Osteoblast (primary cell): ENCODE measurements around the gene OR6B3. TPM values are rescaled to one million over a fixed set of nuclear protein-coding genes. Genes with fewer than 3 reads are reported as not detected.

Experiments
- DNase-seq: peaks from one replicate; pipeline ENCODE4 v3.0.0; 2011; ENCODE audit warnings: low spot score, mixed read lengths; ENCODE audit not compliant: insufficient read length; ENCODE audit errors: missing footprints
- H2AFZ ChIP-seq: 2 replicates; pipeline ENCODE4 v1.6.0; 2011; ENCODE audit warnings: mild to moderate bottlenecking, low read length
- H3K27ac ChIP-seq: 2 replicates; pipeline ENCODE4 v1.5.1; 2011; ENCODE audit warnings: mild to moderate bottlenecking, low read depth, low read length, moderate library complexity
- H3K27me3 ChIP-seq: 2 replicates; pipeline ENCODE4 v1.6.0; 2012; ENCODE audit warnings: mild to moderate bottlenecking, control low read depth, inconsistent platforms, low read length, moderate library complexity; ENCODE audit not compliant: insufficient read depth
- H3K36me3 ChIP-seq: 2 replicates; pipeline ENCODE4 v1.5.1; 2011; ENCODE audit warnings: mild to moderate bottlenecking, low read length, control low read depth, moderate library complexity; ENCODE audit not compliant: insufficient read depth
- H3K4me1 ChIP-seq: 2 replicates; pipeline ENCODE4 v1.5.1; 2011; ENCODE audit warnings: mild to moderate bottlenecking, low read length, control low read depth, moderate library complexity; ENCODE audit not compliant: insufficient read depth
- H3K4me2 ChIP-seq: 2 replicates; pipeline ENCODE4 v1.6.0; 2011; ENCODE audit warnings: mild to moderate bottlenecking, low read length; ENCODE audit not compliant: insufficient read depth
- H3K4me3 ChIP-seq: fragments of 200-600 bp; sonication (generic); 3 replicates; pipeline ENCODE4 v1.5.1; 2012; ENCODE audit warnings: mild to moderate bottlenecking, low read length, inconsistent platforms; ENCODE audit not compliant: insufficient read depth
- H3K79me2 ChIP-seq: 2 replicates; pipeline ENCODE4 v1.6.0; 2012; ENCODE audit warnings: mild to moderate bottlenecking, low read length, control low read depth, inconsistent platforms; ENCODE audit not compliant: insufficient read depth
- H3K9me3 ChIP-seq: 2 replicates; pipeline ENCODE4 v1.5.1; 2011; ENCODE audit warnings: low read depth, low read length, control low read depth
- H4K20me1 ChIP-seq: 2 replicates; pipeline ENCODE4 v1.6.0; 2012; ENCODE audit warnings: mild to moderate bottlenecking, low read length, control low read depth; ENCODE audit not compliant: insufficient read depth
- total RNA-seq: library from RNA; depleted of rRNA; stranded (reverse); fragments of >200 nt; gene quantifications from 2 replicates; pipeline ENCODE4 v1.2.3, GENCODE V29; 2012
- TF ChIP-seq, protein P1 (sequence below): IDR thresholded peaks from 2 replicates; pipeline ENCODE4 v1.5.1; 2011; ENCODE audit warnings: mild to moderate bottlenecking, low read depth, low read length, moderate library complexity; ENCODE audit errors: extremely low read depth

The OR6B3 gene
- total RNA-seq, 1 donor = not detected

GRCh38 chr2:240002983-240003382 is 50.3 kb downstream of the OR6B3 start:
- Histone ChIP-seq H4K20me1 (peaks cover 3% of the 10 kb centered on the region), H3K36me3 (peaks cover 65% of the 10 kb centered on the region), H3K4me2 (no peak overlapping the region), H2AFZ (no peak overlapping the region), H3K79me2 (no peaks in the 10 kb centered on the region), H3K27me3 (no peaks in the 10 kb centered on the region), H3K4me3 (no peak overlapping the region), H3K4me1 (no peaks in the 10 kb centered on the region), H3K9me3 (no peaks in the 10 kb centered on the region), H3K27ac (no peak overlapping the region)
- no peak for DNase-seq
- TF ChIP-seq, protein P1, sequence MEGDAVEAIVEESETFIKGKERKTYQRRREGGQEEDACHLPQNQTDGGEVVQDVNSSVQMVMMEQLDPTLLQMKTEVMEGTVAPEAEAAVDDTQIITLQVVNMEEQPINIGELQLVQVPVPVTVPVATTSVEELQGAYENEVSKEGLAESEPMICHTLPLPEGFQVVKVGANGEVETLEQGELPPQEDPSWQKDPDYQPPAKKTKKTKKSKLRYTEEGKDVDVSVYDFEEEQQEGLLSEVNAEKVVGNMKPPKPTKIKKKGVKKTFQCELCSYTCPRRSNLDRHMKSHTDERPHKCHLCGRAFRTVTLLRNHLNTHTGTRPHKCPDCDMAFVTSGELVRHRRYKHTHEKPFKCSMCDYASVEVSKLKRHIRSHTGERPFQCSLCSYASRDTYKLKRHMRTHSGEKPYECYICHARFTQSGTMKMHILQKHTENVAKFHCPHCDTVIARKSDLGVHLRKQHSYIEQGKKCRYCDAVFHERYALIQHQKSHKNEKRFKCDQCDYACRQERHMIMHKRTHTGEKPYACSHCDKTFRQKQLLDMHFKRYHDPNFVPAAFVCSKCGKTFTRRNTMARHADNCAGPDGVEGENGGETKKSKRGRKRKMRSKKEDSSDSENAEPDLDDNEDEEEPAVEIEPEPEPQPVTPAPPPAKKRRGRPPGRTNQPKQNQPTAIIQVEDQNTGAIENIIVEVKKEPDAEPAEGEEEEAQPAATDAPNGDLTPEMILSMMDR = no peak

DNA sequence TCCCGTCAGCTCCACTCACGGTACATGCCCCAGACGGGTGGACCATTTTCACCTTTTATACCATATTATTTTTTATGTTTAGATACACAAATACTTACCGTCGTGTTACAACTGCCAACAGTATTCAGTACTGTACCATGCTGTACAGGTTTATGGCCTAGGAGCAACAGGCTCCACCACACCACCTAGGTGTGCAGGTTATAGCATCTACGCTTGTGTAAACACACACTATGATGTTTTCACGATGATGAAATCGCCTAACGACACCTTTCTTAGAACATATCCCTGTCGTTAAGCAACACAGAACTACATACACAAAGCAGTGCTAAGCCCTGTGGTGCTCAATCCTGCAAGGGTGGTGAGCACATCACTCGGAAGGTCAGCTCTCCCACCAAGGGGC is 52.6 kb downstream of the OR6B3 start:
- peaks cover 49% of the 10 kb centered on the region for H3K36me3 ChIP-seq
- no peaks in the 10 kb centered on the region for H3K9me3 ChIP-seq
- TF ChIP-seq, protein P1 = no peak
- no peaks in the 10 kb centered on the region for H3K79me2 ChIP-seq
- no peaks in the 10 kb centered on the region for H3K27me3 ChIP-seq
- H4K20me1 ChIP-seq = peaks cover 3% of the 10 kb centered on the region
- H3K4me1 ChIP-seq = no peaks in the 10 kb centered on the region
- H3K4me3 ChIP-seq = no peak overlapping the region
- H3K27ac ChIP-seq = no peak overlapping the region
- no peak overlapping the region for H2AFZ ChIP-seq
- no peak overlapping the region for H3K4me2 ChIP-seq
- DNase-seq = no peak

DNA sequence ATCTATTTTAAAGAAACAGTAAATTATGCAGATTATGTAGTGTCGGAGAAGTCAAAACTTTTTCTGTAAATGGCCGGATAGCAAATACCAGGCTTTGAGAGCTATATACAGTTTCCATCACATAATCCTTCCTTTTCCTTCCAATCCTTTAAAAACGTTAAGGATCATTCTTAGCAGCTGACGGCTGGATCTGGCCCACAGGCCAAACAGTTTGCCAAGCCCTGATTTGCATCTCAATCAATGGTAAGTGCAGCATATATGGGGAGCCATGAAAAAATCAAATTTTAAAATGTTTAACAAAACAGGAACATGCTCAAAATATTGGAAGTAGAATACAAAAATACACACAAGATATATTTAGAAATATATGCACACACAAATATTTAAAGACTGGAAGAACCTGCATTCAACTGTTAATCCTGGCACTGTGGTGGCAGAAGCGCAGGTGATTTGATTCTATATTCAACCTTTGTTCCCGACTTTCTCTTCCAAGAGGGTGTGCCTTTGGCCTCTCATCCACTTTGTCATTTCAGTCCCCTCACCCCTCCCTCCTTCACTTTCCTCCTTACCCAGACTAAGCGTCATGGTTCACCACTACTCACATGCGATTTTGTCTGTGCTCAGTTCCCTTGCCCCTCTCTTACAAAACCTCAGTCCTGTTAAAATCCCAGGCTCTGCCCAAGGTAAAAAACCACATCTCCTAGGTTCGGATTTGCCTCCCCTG is 55.5 kb downstream of the OR6B3 start:
- TF ChIP-seq, protein P1 = no peak
- Histone ChIP-seq H3K79me2 (no peaks in the 10 kb centered on the region), H4K20me1 (peaks cover 3% of the 10 kb centered on the region), H2AFZ (no peak overlapping the region), H3K4me1 (no peaks in the 10 kb centered on the region), H3K4me2 (no peak overlapping the region), H3K4me3 (no peak overlapping the region), H3K27ac (no peak overlapping the region), H3K36me3 (peaks cover 30% of the 10 kb centered on the region), H3K27me3 (no peaks in the 10 kb centered on the region), H3K9me3 (no peaks in the 10 kb centered on the region)
- DNase-seq = no peak

Other genes with a start within 250 kb of the OR6B3 start
- gene NDUFA10, start 28.2 kb downstream of the OR6B3 start, total RNA-seq = 83.2 and 83.4 TPM in 2 replicates
- gene OR6B2, start 23.1 kb downstream of the OR6B3 start, total RNA-seq = not detected in 2 replicates
- 70.2 and 84.9 TPM in 2 replicates for gene COPS9, start 82.8 kb upstream of the OR6B3 start, total RNA-seq
- not detected in 2 replicates for gene OTOS, start 87.1 kb upstream of the OR6B3 start, total RNA-seq